ENCODE data around the gene PLA2G2C.

Gene PLA2G2C

GRCh38 chr1:20126806-20127440 is 59.4 kb downstream of the PLA2G2C start:
- TF ChIP-seq GATA2 (IDR thresholded peaks at IDR 0.05; ENCODE audit: low read depth, low read length) = no peak
- TF ChIP-seq GATA3 (IDR thresholded peaks at IDR 0.05; ENCODE audit: low read depth, low read length) = no peak

GRCh38 chr1:20126041-20126805 is 60.1 kb downstream of the PLA2G2C start:
- no peak for TF ChIP-seq GATA3 (IDR thresholded peaks at IDR 0.05; ENCODE audit: low read depth, low read length)

- TF ChIP-seq GATA3 (IDR thresholded peaks at IDR 0.05; ENCODE audit: low read depth, low read length) = no peak
- TF ChIP-seq GATA2 (IDR thresholded peaks at IDR 0.05; ENCODE audit: low read depth, low read length) = no peak
These were observed 61.2 kb downstream of the PLA2G2C start for GRCh38 chr1:20125100-20125499.

GRCh38 chr1:20124456-20125057 is 61.8 kb downstream of the PLA2G2C start:
- no peak for TF ChIP-seq GATA2 (IDR thresholded peaks at IDR 0.05; ENCODE audit: low read depth, low read length)

- no peak for TF ChIP-seq GATA2 (IDR thresholded peaks at IDR 0.05; ENCODE audit: low read depth, low read length)
These were observed 62.4 kb downstream of the PLA2G2C start for GRCh38 chr1:20123722-20124455.

GRCh38 chr1:20120796-20121195 is 65.5 kb downstream of the PLA2G2C start:
- TF ChIP-seq GATA2 (IDR thresholded peaks at IDR 0.05; ENCODE audit: low read depth, low read length) (no peak), GATA3 (IDR thresholded peaks at IDR 0.05; ENCODE audit: low read depth, low read length) (no peak)

- TF ChIP-seq GATA3 (IDR thresholded peaks at IDR 0.05; ENCODE audit: low read depth, low read length) = no peak
- TF ChIP-seq GATA2 (IDR thresholded peaks at IDR 0.05; ENCODE audit: low read depth, low read length) = no peak
These were observed 67.0 kb downstream of the PLA2G2C start, which contains the start of gene PLA2G2D for GRCh38 chr1:20119347-20119746. PLA2G2D (minus strand) TSS chr1:20119536; CDS start chr1:20119498, 38 bp downstream.

- TF ChIP-seq GATA2 (IDR thresholded peaks at IDR 0.05; ENCODE audit: low read depth, low read length) (no peak), GATA3 (IDR thresholded peaks at IDR 0.05; ENCODE audit: low read depth, low read length) (no peak)
These were observed 69.1 kb downstream of the PLA2G2C start for GRCh38 chr1:20117236-20117635.

GRCh38 chr1:20115916-20116315 is 70.4 kb downstream of the PLA2G2C start:
- TF ChIP-seq GATA2 (IDR thresholded peaks at IDR 0.05; ENCODE audit: low read depth, low read length) (no peak), GATA3 (IDR thresholded peaks at IDR 0.05; ENCODE audit: low read depth, low read length) (no peak)

GRCh38 chr1:20115479-20115878 is 70.8 kb downstream of the PLA2G2C start:
- TF ChIP-seq GATA3 (IDR thresholded peaks at IDR 0.05; ENCODE audit: low read depth, low read length) = no peak
- no peak for TF ChIP-seq GATA2 (IDR thresholded peaks at IDR 0.05; ENCODE audit: low read depth, low read length)

- no peak for TF ChIP-seq GATA2 (IDR thresholded peaks at IDR 0.05; ENCODE audit: low read depth, low read length)
- TF ChIP-seq GATA3 (IDR thresholded peaks at IDR 0.05; ENCODE audit: low read depth, low read length) = no peak
These were observed 72.2 kb downstream of the PLA2G2C start for GRCh38 chr1:20114021-20114648.

All from SH-SY5Y (cell line).